ENCODE results near the gene PCYT2.
A peak's percentile ranks its signal among the peaks of the same experiment; 100 is the strongest.

Gene PCYT2

GRCh38 chr17:81877569-81877968, 33.6 kb downstream of the PCYT2 start:
- no peak for DNase-seq (ENCODE audit: extremely low read depth in 1 of 2, low read depth in 1 of 2)

DNA sequence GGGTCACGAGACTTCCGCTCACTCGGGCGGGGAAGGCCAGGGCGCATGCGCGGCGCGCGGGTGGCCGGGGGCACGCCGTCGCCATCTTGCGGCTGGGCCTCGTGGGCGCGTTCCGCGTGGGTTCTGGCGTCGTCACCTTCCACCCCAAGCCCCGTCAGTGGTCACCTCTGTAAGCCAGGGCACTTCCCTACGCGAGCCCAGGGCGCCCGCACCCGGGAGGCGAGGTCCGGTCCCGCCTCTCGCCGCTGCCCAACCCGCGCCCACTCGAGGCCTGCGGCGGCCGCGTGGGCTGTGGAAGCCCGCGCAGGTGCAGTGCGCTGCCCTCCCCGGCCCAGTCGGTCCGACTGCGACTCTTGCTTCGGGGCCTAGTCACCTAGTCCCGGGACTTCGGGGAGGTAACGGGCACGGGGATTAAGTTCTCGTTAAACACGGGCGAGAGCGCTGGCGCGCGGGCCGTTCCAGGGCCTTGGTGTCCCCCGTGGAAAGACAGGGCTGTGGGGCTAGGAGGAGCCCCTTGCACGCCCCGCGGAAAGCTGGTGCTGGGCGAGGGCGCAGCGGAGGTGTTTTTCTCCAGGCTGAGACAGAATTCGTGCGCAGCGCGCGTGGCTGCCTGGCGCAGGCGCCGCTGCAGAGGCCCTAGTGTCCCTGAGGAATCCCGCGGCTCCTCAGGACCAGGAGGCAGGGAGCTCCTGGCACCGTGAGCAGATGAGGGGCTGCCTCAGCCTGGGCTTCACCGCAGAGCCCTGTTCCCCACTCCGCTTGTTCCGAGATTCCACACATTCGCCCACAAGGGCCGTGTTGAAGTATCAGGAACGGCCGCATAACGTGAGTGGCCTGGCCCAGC, 39.6 kb downstream of the PCYT2 start:
- DNase-seq (ENCODE audit: extremely low read depth in 1 of 2, low read depth in 1 of 2): peak; percentile 92 to 96

GRCh38 chr17:81870981-81871386, 40.2 kb downstream of the PCYT2 start, which contains the start of gene ARHGDIA:
Gene ARHGDIA, minus strand, starts transcription at chr17:81871337. Its CDS starts 1,407 bp downstream, at chr17:81869930.
- no peak for DNase-seq (ENCODE audit: extremely low read depth in 1 of 2, low read depth in 1 of 2)

- no peak for DNase-seq (ENCODE audit: extremely low read depth in 1 of 2, low read depth in 1 of 2)
Observed at GRCh38 chr17:81870131-81870980, 40.8 kb downstream of the PCYT2 start.

GRCh38 chr17:81869221-81870130, 41.7 kb downstream of the PCYT2 start:
- DNase-seq (ENCODE audit: extremely low read depth in 1 of 2, low read depth in 1 of 2): no peak

- no peak for DNase-seq (ENCODE audit: extremely low read depth in 1 of 2, low read depth in 1 of 2)
Observed at GRCh38 chr17:81868674-81869220, 42.5 kb downstream of the PCYT2 start.

- DNase-seq (ENCODE audit: extremely low read depth in 1 of 2, low read depth in 1 of 2): no peak
Observed at GRCh38 chr17:81867991-81868673, 43.1 kb downstream of the PCYT2 start.

DNA sequence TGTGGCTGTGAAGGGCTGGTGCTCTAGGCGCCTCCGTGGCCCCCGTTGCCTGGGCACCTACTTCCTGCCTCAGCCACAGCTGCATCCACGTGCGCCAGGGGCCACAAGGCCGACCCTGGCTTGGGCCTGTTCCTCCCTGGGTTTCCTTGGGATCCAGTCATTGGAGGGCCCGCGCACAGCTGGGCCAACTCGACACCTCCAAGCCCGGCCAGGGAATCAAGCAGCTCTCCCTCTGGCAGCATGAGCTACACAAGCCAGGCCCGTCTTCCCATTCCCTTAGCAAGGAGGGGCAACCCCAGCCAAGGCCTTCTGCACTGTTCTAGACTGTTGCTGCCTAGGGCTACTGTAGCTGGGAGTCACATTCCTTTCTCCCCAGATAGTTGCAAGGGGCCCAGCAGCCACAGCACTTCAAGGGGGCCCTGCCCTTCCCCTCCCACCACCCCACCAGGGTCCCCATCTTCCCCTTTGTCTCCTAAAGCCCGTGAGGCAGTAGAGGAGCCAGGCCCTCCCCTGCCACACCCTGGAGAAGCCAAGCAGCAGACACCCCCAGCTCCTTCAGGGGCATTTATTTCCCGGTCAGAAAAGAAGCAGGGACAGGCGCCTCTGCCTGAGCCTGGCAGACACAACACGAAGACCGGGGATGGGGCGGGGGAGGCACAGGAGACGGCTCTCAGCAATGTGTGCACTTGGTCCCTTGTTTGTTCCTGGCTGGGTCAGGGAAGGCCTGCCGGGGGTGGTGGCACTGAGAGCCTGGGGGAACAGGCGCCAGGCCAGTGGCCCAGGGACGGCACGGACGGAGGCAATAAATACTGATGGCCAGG, 43.8 kb downstream of the PCYT2 start:
- DNase-seq (ENCODE audit: extremely low read depth in 1 of 2, low read depth in 1 of 2): no peak

GRCh38 chr17:81866440-81867169, 44.6 kb downstream of the PCYT2 start:
- no peak for DNase-seq (ENCODE audit: extremely low read depth in 1 of 2, low read depth in 1 of 2)

DNA sequence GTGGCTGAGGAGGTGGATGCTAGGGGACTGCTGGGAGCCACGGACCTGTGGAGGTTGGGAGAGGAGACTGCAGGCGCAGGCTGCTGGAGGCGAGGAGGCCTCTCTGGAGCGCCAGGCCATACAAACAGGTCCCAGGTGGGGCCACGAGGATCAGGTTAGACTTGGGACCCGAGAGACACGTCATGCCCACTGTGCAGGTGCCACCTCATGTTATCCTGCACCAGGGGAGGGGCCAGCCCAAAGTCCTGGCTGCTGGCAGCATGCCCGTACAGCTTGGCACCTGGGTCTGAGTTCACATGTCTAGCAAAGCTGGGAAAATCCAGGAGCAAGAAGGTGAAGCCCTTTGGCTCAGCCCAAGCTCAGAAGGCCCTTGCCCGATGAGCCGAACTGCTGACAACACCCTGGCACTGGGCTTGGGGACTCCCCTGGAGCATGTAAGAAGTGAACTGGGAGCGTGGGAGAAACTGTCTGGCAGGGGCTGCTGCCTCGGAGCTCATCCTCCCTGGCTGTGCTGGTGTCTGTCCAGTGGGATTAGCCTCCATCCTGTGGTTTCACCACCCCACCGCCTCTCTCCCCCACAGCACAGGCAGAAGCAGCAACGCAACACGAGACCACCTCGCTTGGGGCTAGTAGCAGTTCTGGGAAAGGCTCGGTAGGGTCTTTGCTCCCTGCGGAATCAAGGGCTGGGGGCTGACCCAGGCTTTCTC, 45.3 kb downstream of the PCYT2 start:
- no peak for DNase-seq (ENCODE audit: extremely low read depth in 1 of 2, low read depth in 1 of 2)

- no peak for DNase-seq (ENCODE audit: extremely low read depth in 1 of 2, low read depth in 1 of 2)
Observed at GRCh38 chr17:81865358-81865732, 45.9 kb downstream of the PCYT2 start.

- no peak for DNase-seq (ENCODE audit: extremely low read depth in 1 of 2, low read depth in 1 of 2)
Observed at GRCh38 chr17:81863833-81864768, 47.1 kb downstream of the PCYT2 start.

DNA sequence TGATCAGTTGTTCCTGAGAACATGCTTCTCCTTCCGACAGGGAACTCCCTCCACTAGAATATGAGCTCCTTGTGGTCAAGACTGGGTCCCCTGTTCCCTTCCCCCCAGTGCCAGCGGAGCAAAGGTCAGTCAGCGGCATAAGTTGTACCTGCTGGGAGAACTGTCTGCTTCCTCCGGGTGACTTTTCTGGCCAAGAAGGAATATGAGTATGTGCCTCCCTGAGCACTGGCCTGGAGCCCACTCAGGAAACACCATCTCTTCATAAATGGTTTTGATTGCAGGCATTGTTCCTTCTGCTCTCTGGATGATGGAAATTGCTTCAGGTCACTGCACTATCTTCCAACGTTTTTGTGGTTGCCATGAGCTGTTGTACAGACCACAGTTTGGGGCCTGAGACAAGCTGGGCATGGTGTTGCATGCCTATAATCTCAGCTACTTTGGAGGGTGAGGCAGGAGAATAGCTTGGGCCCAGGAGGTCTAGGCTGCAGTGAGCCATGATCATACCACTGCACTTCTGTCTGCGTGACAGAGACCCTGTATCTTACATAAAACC, 48.0 kb downstream of the PCYT2 start:
- DNase-seq (ENCODE audit: extremely low read depth in 1 of 2, low read depth in 1 of 2): no peak

GRCh38 chr17:81860756-81861568, 50.2 kb downstream of the PCYT2 start:
- peak; percentile 97 to 99 for DNase-seq (ENCODE audit: extremely low read depth in 1 of 2, low read depth in 1 of 2)

DNA sequence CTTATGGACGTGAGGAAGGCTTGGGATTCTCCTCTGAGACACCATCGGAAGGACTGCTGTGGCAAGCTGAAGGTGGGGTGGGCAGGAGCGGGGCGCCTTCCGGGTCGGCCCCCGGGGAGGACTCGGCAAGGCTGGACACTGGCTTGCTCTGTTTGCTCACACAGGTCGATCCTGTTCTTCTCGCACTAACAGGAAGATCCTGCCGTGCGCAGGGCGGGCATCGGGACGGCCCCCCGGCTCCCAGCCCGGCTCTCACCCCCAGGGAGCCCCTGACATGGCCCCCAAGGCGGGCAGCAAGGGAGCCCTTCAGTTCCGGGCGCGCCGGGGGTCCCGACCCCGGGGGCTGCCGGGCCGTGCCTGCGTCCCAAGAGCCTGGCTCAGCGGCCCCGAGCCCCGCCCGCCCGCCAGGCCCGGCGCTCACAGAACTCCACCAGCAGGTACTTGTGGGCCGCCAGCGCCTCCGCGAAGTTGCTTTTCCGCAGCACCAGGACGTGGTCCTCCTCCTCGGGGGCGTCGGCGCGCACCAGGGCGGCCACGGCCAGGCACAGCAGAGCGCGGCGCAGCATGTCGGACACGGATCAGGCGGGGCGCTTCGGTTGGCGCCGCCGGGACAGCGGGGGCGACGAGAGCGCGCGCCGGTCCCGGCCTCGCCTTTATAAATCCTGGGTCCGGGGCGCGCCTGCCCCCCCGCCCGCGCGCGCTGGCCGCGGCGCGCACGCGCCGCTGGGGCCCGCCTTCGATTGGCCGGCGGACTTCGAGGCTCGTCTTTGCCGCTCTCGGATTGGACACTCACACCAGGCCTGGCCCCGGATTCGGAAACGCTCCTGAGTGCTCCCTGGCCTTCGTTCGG, 51.1 kb downstream of the PCYT2 start, which contains the start of gene P4HB:
Gene P4HB (minus strand): TSS at position 630 of the 850 bp plus-strand sequence. CDS start 64 bp downstream, at position 566.
- DNase-seq (ENCODE audit: extremely low read depth in 1 of 2, low read depth in 1 of 2): no peak

All from activated CD8-positive, alpha-beta memory T cell treated with anti-CD3 and anti-CD28 coated beads for 1 hour (primary cell).